Fibroblast of upper back skin (primary cell): ENCODE data around the gene MAN1B1.
A peak's percentile ranks its signal among the peaks of the same experiment; 100 is the strongest.
"Not testable (repeated sequence)": the region's sequence is repeated elsewhere in the genome, so short reads cannot be mapped to it uniquely, and the experiment has no call there.

Experiments used
- DNase-seq: peaks from one replicate; pipeline ENCODE4 v3.0.0-alpha.2; 2013

Gene MAN1B1

GRCh38 chr9:137112564-137113384, 26.0 kb downstream of the MAN1B1 start:
- DNase-seq, result no peak

- no peak for DNase-seq
Observed at GRCh38 chr9:137113385-137114159, 26.8 kb downstream of the MAN1B1 start.

DNA sequence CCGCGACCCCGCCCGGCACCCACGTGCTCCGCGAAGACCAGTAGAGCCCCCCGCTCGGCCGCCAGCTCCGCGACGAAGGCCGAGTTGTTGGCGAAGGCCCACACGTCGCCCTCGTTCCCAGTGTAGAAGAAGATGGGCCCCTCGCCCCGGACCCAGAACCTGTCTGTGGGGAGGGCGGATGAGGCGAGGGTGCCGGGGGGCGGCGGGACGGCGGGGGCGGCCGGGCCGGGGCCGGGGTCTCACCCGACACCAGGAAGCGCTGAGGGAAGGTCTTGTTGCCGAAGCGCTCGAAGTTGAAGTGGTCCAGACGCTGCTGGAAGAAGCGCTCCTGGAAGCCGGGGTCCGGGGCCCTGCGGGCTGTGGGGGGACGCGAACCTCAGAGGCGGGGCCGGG, 27.4 kb downstream of the MAN1B1 start:
- no peak for DNase-seq

- DNase-seq, result peak; percentile 31
Observed at GRCh38 chr9:137114613-137115393, 28.0 kb downstream of the MAN1B1 start, which contains the start of gene DPP7. DPP7 (minus strand) TSS chr9:137114733; CDS start chr9:137114713, 20 bp downstream.

DNA sequence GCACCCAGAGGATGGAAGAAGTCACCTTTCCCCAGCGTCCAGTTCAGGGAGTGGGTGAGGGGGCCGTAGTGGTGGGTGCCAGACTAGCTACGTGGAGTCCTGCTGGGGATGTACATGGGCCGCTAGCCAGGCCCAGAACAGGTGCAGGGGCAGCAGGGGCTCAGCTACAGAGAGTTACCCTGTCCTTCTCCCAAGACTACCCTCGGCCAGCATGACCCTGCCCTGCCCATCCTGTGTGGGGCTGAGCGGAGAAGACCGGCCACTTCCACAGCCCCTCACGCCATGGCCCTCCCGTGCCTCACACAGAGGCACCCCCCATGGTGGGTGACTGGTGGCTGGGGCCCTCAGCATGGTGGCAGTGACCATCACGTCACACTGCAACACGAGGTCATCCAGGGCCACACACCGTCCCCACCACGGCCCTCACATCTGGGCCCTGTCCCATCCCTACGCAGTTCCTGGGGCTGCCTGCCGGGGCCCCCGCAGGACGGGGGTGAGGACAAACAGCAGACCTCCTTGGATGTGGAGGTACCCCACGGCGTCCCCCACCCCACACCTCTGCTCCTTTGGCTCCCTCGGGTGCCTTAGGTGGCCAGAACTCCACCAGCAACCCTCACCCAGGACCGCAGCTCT, 28.7 kb downstream of the MAN1B1 start:
- no peak for DNase-seq

DNA sequence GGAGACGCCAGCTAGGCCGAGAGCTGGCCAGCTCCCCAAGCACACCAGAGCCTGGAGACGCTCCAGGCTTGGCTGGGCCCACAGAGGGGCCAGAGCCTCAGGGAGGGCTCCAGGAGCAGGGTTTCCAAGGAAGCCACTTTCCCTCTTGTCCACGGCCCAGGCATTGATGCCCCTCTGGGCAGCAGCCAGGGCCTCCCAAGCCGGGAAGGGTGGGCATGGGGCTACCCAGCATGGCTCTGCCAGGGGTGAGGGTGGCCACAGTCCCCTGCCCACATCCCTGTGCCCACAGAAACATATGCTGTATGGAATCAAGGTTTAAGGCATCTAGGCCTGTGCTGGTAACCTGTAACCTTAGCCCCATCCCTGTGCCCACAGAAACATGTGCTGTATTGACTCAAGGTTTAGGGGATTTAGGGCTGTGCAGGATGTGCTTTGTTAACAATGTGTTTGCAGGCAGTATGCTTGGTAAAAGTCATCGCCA, 29.3 kb downstream of the MAN1B1 start:
- no peak for DNase-seq

DNA sequence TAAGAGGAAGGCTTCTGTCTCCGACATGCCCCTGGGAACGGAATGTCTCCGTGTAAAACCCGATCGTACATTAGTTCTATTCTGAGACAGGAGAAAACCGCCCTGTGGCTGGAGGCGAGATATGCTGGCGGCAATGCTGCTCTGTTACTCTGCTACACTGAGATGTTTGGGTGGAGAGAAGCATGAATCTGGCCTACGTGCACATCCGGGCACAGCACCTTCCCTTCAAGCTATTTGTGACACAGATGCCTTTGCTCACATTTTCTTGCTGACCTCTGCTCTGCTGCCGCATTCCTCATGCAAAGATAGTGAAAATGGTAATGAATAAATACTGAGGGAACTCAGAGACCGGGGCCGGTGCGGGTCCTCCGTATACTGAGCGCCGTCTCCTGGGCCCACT, 29.9 kb downstream of the MAN1B1 start:
- no peak for DNase-seq

- DNase-seq, result no peak
Observed at GRCh38 chr9:137117269-137117731, 30.5 kb downstream of the MAN1B1 start.

DNA sequence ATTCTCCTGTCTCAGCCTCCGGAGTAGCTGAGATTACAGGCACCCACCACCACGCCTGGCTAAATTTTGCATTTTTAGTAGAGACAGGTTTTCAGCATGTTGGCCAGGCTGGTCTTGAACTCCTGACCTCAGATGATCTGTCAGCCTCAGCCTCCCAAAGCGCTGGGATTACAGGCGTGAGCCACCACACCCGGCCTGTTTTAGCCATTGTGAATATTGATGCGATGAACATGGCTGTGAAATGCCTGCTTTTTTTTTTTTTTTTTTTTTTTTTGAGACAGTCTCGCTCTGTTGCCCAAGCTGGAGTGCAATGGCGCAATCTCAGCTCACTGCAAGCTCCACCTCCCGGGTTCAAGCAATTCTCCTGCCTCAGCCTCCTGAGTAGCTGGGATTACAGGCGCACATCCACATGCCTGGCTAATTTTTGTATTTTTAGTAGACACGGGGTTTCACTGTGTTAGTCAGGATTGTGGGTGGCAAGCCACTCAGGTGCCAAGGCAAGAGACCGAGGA, 31.4 kb downstream of the MAN1B1 start:
- not testable (repeated sequence) for DNase-seq

DNA sequence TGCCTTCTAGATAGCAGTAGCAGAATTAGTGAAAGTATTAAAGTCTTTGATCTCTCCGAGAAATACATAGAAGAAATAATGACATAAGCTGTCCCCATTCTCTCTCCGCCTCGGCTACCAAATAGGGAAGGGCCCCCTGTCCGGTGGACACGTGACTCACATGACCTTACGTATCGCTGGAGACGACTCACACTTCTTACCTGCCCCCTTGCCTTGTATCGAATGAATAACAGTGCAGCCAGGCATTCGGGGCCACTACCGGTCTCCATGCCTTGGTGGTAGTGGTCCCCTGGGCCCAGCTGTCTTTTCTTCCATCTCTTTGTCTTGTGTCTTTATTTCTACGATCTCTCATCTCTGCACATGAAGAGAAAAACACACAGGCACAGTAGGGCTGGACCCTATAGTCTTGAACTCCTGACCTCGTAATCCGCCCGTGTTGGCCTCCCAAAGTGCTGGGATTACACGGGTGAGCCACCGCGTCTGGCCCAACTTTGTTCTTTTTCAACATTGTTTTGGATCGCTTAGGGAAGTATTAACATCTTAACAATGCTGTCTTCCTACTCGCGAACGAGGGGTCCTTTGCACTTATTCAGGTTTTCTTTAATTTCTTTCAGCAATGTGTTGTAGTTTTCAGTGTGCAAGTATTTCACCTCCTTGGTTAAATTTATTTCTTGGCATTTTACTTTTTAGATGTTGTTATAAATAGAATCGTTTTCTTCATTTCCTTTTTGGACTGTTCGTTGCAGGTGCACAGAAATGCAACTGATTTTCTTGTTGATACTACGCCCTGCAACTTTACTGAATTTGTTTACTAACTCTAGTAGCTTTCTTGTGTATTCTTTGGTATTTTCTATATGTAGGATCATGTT, 35.4 kb downstream of the MAN1B1 start:
- not testable (repeated sequence) for DNase-seq

DNA sequence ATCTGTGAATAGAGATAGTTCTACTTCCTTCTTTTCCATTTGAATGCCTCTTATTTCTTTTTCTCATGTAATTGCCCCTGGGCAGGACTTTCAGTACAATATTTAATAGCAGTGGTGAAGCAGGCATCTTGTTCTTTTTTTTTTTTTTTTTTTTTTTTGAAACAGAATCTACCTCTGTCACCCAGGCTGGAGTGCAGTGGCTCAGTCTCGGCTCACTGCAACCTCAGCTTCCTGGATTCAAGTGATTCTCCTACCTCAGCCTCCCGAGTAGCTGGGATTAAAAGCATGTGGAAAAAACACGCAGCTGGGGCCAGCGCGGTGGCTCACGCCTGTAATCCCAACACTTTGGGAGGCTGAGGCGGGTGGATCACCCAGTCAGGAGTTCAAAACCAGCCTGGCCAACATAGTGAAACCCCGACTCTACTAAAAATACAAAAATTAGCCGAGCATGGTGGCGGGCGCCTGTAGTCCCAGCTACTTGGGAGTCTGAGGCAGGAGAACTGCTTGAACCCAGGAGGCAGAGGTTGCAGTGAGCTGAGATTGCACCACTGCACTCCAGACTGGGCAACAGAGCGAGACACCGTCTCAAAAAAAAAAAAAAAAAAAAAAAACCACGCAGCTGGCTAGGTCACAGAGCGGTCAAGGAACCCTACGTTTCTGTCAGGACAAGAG, 36.1 kb downstream of the MAN1B1 start:
- not testable (repeated sequence) for DNase-seq

GRCh38 chr9:137123468-137123837, 36.7 kb downstream of the MAN1B1 start:
- DNase-seq, result no peak

DNA sequence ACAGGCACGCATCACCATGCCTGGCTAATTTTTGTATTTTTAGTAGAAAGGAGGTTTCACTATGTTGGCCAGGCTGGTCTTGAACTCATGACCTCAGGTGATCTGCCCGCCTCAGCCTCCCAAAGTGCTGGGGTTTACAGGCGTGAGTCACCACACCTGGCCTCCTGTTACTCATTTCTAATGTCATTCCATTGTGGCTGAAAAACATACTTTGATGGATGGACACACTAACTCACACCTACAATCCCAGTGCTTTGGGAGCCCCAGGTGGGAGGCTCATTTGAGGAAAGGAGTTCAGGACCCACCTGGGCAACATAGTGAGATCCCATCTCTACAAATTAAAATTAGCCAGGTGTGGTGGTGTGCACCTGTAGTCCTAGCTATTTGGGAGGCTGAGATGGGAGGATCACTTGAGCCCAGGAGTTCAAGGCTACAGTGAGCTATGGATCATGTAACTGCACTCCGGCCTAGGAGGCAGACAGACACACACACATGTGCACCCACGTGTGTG, 37.2 kb downstream of the MAN1B1 start:
- not testable (repeated sequence) for DNase-seq

DNA sequence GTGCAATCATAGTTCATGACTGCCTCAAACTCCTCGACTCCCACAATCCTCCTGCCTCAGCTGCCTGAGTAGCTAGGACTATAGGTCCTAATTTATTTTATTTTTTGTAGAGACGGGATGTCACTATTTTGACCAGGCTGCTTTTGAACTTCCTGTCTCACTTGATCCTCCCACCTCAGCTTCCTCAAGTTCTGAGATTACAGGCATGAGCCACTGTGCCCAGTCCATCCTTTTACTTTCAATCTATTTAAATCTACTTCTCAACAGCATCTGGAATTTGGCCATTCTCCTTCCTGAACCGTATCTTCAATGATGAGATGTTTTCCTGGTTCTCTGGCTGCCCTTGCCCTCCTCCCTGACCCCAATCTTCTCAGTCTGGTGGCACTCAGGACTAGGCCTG, 40.0 kb downstream of the MAN1B1 start:
- DNase-seq, result no peak

- DNase-seq, result no peak
Observed at GRCh38 chr9:137127301-137128157, 40.7 kb downstream of the MAN1B1 start.

- DNase-seq, result no peak
Observed at GRCh38 chr9:137128158-137128861, 41.5 kb downstream of the MAN1B1 start.

- no peak for DNase-seq
Observed at GRCh38 chr9:137128862-137129455, 42.2 kb downstream of the MAN1B1 start.

DNA sequence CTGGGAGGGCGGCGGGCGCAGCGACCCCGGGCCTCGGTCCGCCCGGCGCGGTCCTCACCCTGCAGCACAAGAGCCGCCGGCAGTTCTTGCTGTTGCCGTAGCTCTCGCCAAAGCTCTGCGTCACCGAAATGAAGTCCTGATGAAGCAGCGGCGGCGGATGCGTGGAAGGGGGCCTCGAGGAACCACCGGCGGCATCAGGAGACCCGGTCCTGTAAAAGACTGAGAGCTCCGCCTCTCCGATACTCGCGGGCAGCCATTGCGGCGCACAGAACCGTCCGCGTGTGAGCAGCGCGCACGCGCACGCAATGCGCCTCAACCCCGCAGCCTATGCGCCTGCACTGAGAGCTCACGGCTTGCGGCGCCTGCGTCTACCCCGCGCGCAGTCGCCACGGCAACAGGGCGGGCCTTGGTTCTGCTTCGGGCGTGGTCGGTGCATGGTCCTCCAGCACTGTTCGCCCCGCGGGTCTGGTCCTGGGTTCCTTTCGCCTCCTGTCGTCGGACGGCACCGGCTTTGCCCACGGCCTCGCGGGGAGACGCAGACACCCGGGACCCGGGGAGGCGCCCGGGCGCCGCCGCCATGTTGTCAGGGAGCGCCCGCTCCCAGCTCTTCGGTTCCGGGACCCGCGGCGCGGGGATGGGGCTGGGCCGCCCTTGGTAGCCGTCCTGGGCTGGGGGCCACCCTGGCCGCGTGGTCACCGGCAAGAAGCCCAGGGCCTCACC, 42.8 kb downstream of the MAN1B1 start:
- peak; percentile 88 for DNase-seq
